GM18526 (cell line): ENCODE results near the gene KRT84.

Experiments
- POLR2A ChIP-seq: IDR thresholded peaks from 3 replicates; pipeline ENCODE4 v1.6.1; 2011; ENCODE audit not compliant: insufficient read length; ENCODE audit errors: extremely low read depth

The KRT84 gene, protein sequence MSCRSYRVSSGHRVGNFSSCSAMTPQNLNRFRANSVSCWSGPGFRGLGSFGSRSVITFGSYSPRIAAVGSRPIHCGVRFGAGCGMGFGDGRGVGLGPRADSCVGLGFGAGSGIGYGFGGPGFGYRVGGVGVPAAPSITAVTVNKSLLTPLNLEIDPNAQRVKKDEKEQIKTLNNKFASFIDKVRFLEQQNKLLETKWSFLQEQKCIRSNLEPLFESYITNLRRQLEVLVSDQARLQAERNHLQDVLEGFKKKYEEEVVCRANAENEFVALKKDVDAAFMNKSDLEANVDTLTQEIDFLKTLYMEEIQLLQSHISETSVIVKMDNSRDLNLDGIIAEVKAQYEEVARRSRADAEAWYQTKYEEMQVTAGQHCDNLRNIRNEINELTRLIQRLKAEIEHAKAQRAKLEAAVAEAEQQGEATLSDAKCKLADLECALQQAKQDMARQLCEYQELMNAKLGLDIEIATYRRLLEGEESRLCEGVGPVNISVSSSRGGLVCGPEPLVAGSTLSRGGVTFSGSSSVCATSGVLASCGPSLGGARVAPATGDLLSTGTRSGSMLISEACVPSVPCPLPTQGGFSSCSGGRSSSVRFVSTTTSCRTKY

DNA sequence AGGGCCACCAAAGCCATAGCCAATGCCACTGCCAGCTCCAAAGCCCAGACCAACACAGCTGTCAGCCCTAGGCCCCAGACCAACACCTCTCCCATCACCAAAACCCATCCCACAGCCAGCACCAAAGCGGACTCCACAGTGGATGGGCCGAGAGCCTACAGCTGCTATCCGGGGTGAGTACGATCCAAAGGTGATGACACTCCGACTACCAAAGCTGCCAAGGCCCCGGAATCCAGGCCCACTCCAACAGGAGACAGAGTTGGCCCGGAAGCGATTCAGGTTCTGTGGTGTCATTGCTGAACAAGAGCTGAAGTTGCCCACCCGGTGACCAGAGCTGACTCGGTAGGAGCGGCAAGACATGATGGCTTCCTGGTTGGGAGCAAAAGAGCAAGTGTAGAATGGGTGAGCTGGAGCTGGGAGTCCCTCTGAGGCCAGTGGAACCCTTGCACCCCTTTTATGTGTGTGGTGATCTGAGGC lies at the start of gene KRT84:
Gene KRT84, minus strand, starts transcription at position 427 of the 477 bp plus-strand sequence. Its CDS starts 67 bp downstream, at position 360.
- no peak for TF ChIP-seq POLR2A

DNA sequence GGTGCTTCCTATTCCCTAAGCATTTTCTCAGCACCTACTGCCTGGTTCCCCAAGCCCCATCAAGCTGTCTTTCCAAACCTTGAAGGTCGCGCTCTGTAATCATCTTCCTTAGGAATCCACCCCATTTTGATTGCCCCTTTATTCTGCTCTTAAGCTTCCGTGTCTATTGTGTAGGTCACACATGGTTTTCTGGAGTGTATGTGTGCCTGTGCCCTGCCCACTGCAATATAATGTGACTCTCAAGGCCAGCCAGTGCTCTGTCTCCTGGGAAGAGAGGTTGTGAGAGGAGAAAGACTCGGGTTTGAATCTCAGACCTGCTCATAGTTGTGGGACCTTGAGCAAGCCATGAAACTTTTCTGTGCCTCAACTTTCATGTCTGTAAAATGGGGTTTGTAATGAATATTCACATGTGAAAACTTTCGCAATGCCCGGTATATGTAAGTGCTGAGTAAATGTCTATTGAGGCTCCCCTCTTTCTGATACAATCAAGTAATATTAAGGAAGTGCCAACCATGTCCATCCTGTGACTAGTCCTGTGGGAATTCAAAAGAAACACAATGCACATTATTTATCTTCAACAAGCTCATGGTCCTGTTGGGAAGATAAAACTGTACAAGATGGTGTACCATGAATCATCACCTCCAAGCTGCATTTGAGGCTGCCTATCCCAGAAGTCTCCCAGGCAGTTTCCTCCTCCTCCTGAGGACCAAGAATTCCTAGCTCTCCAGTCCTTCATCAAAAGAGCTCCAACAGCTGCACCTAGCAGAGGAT lies 49.5 kb upstream of the KRT84 start:
- no peak for TF ChIP-seq POLR2A

DNA sequence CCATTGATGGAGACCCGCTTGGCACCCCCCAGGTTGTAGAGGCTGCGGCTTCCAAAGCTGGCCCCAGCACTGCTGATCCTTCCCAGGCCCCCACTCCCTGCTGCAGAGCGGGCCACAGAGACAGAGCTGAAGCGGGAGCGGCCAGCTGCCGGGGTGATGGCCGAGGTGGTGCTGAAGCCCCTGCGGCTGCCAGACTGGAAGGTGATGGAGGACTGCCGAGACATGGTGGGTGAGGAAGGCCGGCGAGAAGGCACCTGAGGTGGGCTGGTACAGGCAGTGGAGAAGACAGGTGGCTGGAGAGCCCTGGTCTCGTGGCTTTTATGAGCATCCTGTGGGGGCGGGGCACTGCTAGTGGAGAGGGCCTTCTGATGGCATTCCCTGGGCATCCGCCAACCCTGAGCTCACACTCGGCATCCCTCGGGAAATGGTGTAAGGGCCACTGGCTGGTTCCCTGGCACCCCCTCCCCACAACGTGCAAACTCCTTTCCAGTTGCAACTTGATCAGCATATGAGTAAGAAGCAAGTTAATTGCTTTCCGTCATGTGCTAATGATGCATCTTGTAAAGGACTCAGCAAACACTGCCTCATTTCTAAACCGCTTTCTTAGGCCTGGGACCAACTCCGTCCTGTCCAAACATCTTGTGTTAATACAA lies 48.8 kb upstream of the KRT84 start, which contains the start of gene KRT75:
Gene KRT75, minus strand, starts transcription at position 291 of the 653 bp plus-strand sequence. Its CDS starts 67 bp downstream, at position 224.
- no peak for TF ChIP-seq POLR2A

DNA sequence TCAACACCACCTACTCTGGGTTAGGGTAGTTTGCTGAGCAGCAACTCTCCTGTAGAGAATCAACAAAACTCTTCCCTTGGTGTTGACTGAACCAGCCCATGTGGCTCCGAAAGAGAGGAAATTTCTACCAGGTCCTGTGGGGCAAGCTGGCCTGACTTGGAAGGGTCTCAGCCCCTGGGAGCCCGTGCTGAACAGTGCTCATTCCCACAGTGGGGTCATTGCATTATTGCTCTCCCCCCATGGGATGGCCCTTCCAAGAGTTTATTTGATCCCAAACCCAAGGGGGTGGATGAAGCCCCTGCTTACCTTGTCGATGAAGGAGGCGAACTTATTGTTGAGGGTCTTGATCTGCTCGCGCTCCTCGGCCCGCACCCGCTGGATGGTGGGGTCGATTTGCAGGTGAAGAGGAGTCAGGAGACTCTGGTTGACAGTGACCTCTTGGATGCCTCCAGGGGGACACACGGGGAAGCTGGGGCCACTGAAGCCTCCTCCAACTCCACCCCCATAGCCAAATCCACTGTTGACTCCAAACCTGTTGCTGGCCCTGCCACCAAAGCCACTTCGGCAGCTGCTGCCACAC lies 48.1 kb upstream of the KRT84 start:
- no peak for TF ChIP-seq POLR2A

- no peak for TF ChIP-seq POLR2A
These were observed 47.2 kb upstream of the KRT84 start for GRCh38 chr12:52432559-52433207.

- no peak for TF ChIP-seq POLR2A
These were observed 42.7 kb upstream of the KRT84 start for GRCh38 chr12:52428121-52428520.

DNA sequence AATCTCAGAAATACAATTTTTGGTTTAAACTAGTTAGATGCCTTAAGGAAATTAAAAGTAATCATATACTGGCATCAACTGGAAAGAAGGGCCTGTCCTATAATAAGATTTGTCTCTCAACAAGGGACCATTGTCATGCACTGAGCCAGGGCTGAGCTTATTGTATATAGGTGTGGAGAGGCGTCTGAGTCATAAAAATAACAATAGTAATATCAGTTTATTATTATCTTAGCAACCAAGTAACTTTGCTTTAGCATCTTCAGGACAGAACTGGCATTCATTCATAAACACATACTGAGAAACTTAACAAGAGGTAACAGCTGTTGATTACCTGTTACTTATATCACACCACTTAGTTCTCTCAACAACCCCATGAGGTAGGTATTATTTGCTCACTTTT lies 41.6 kb upstream of the KRT84 start:
- TF ChIP-seq POLR2A, result no peak

GRCh38 chr12:52426034-52426433 lies 40.6 kb upstream of the KRT84 start:
- TF ChIP-seq POLR2A, result no peak

DNA sequence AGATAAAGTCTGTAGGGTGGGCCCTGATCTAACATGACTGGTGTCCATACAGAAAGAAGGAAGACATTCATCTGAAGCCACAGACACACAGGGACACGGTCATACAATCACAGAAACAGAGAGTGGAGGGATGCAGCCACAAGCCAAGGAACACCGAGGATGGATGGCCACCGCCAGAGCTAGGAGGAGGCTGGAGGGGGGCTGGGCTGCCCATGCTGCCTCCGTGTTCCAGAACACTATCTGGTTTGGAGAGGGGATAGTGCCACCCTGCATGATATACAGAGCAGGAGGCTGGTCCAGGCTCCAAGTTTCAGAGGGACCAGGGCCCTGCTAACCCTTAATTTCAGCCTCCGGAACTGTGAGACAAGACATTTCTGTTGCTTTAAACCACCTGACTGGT lies 40.0 kb upstream of the KRT84 start:
- no peak for TF ChIP-seq POLR2A

GRCh38 chr12:52423661-52424500 lies 38.4 kb upstream of the KRT84 start:
- TF ChIP-seq POLR2A, result no peak

- no peak for TF ChIP-seq POLR2A
These were observed 37.6 kb upstream of the KRT84 start for GRCh38 chr12:52423035-52423434.

- TF ChIP-seq POLR2A, result no peak
These were observed 34.2 kb upstream of the KRT84 start for GRCh38 chr12:52419656-52420055.

GRCh38 chr12:52418576-52419110 lies 33.2 kb upstream of the KRT84 start:
- TF ChIP-seq POLR2A, result no peak

DNA sequence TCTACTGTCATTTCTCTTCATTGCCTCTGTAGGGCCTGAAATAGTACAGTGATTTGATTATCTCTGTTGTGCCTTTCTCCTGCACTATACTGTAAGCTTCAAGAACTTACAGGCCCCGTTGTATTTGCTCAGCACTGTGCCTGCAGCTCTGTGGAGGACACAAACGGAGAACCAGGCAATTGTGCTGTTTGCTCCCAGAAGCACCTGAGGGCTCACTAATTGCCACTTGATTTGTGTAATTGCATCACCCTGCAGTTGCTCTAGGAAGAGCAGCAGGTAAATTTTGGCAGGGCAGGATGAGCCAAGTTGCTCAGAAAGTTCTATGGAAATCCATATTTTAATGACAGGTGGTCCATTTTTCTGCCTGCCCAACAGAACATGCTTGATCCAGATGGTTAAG lies 32.3 kb upstream of the KRT84 start:
- no peak for TF ChIP-seq POLR2A

DNA sequence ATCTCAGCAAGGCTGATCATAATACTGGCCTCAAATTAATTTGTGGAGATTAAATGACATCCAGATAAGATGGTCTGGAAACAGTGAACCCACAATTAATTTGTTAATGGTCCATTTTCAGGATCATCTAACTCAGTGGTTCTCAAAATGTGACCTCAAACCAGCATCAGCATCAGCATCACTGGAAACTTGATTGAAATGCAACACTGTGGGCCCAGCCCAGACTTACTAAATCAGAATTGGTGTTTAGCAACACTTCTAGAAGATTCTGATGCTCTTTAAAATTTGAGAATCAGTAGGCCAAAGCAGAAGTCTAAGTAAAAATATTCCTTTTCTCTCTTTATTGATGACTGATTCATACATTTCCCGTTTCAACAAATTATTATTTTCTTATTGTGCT lies 31.3 kb upstream of the KRT84 start:
- no peak for TF ChIP-seq POLR2A
